H1 (cell line): ENCODE measurements around the gene MRPL54. TPM values are rescaled to one million over a fixed set of nuclear protein-coding genes. Genes with fewer than 3 reads are reported as not detected.
A peak's percentile ranks its signal among the peaks of the same experiment; 100 is the strongest.

ENCODE experiments used
- CTCF ChIA-PET: fragments of 300-600 bp; sonication (Branson Sonifier 250); formaldehyde crosslinking; loops from one replicate; lab custom pipeline; 2021; ENCODE audit not compliant: partially characterized antibody; lab: Charles Lee
- POLR2A ChIA-PET: fragments of 300-600 bp; sonication (Branson Sonifier 250); formaldehyde crosslinking; loops from one replicate; lab custom pipeline; 2021; ENCODE audit warnings: inconsistent platforms; ENCODE audit not compliant: partially characterized antibody; lab: Charles Lee
- DNase-seq, 2 experiments: peaks; one replicate each; pipeline versions ENCODE4 v3.0.0 to v3.0.0-alpha.2; 2010 to 2022; ENCODE audit warnings: low spot score in 2 of 2, low read depth in 1 of 2, mixed read lengths in 1 of 2
- FAIRE-seq: peaks from 2 replicates; lab custom pipeline; 2011; peaks lifted over from hg19 to GRCh38; lab: Jason Lieb, UNC
- H2AFZ ChIP-seq: 2 replicates; pipeline ENCODE4 v1.8.1; 2012; ENCODE audit warnings: low read length, inconsistent platforms
- H2AK5ac ChIP-seq: 2 replicates; pipeline ENCODE4 v1.6.1; 2013; ENCODE audit warnings: low read depth, low read length
- H2BK120ac ChIP-seq: replicated peaks from 2 replicates; pipeline ENCODE3; 2013; ENCODE audit warnings: low read depth, low read length, inconsistent platforms
- H2BK12ac ChIP-seq: 2 replicates; pipeline ENCODE4 v1.6.1; 2013; ENCODE audit warnings: low read depth, low read length
- H2BK15ac ChIP-seq: 2 replicates; pipeline ENCODE4 v1.6.1; 2013; ENCODE audit warnings: low read length
- H2BK20ac ChIP-seq: 2 replicates; pipeline ENCODE4 v1.6.1; 2013; ENCODE audit warnings: low read length
- H2BK5ac ChIP-seq: 2 replicates; pipeline ENCODE4 v1.6.1; 2013; ENCODE audit warnings: low read depth, low read length
- H3K14ac ChIP-seq: 2 replicates; pipeline ENCODE4 v1.6.1; 2013; ENCODE audit warnings: inconsistent platforms; ENCODE audit not compliant: insufficient read length
- H3K18ac ChIP-seq: 2 replicates; pipeline ENCODE4 v1.6.1; 2013; ENCODE audit warnings: low read length; ENCODE audit errors: extremely low read depth
- H3K23ac ChIP-seq: 2 replicates; pipeline ENCODE4 v1.6.1; 2013; ENCODE audit warnings: inconsistent platforms; ENCODE audit not compliant: insufficient read length
- H3K23me2 ChIP-seq: 2 replicates; pipeline ENCODE4 v1.6.1; 2013; ENCODE audit warnings: low read depth, low read length
- H3K27ac ChIP-seq: 2 replicates; pipeline ENCODE4 v1.6.1; 2011; ENCODE audit warnings: low read depth, low read length, inconsistent platforms
- H3K27me3 ChIP-seq, 4 experiments: replicated peaks in 1 of 4; 1 replicate in 1 of 4; 2 replicates in 3 of 4; pipeline versions ENCODE4 v1.6.1 to v1.8.1; 2011 to 2013; ENCODE audit warnings: low read length in 3 of 4, mild to moderate bottlenecking in 3 of 4, inconsistent platforms in 2 of 4, mixed read lengths in 2 of 4, moderate library complexity in 1 of 4; ENCODE audit not compliant: control insufficient read depth in 3 of 4, insufficient read depth in 3 of 4; ENCODE audit errors: extremely low read depth in 1 of 4
- H3K36me3 ChIP-seq, 4 experiments: 2 replicates each; pipeline versions ENCODE4 v1.6.1 to v1.8.1; 2011 to 2013; ENCODE audit warnings: mild to moderate bottlenecking in 4 of 4, low read length in 3 of 4, moderate library complexity in 2 of 4, control low read depth in 1 of 4, inconsistent platforms in 1 of 4; ENCODE audit not compliant: insufficient read depth in 4 of 4, control insufficient read depth in 2 of 4
- H3K4ac ChIP-seq: replicated peaks from 2 replicates; pipeline ENCODE3; 2013; ENCODE audit warnings: low read length, low read depth, mixed read lengths, inconsistent platforms; ENCODE audit not compliant: insufficient read length
- H3K4me1 ChIP-seq, 4 experiments: replicated peaks in 1 of 4; 1 replicate in 1 of 4; 2 replicates in 3 of 4; pipeline versions ENCODE4 v1.6.1 to v1.8.1; 2011 to 2013; ENCODE audit warnings: low read length in 3 of 4, inconsistent platforms in 2 of 4, mixed read lengths in 1 of 4; ENCODE audit not compliant: insufficient read depth in 4 of 4, control insufficient read depth in 3 of 4
- H3K4me2 ChIP-seq, 2 experiments: 2 replicates each; pipeline versions ENCODE4 v1.6.1 to v1.8.1; 2011 to 2013; ENCODE audit warnings: low read depth in 2 of 2, low read length in 2 of 2, control low read depth in 1 of 2, inconsistent platforms in 1 of 2, mild to moderate bottlenecking in 1 of 2; ENCODE audit not compliant: insufficient read depth in 1 of 2
- H3K4me3 ChIP-seq, 4 experiments: fragments of 200-600, 300-600 bp in 1 of 4; sonication (generic), shearing (Covaris generic), sonication (Bioruptor Twin) in 1 of 4; 2 replicates each; pipeline versions ENCODE4 v1.5.1 to v1.8.1; 2011 to 2016; ENCODE audit warnings: low read length in 4 of 4, low read depth in 3 of 4, control low read depth in 2 of 4, inconsistent platforms in 2 of 4, mild to moderate bottlenecking in 2 of 4, mixed read lengths in 1 of 4, moderate library complexity in 1 of 4; ENCODE audit not compliant: insufficient read depth in 2 of 4; ENCODE audit errors: extremely low read depth in 1 of 4
- H3K56ac ChIP-seq: replicated peaks from 2 replicates; pipeline ENCODE3; 2013; ENCODE audit warnings: low read depth, mild to moderate bottlenecking, mixed read lengths, low read length, inconsistent platforms; ENCODE audit not compliant: insufficient read length
- H3K79me1 ChIP-seq: 2 replicates; pipeline ENCODE4 v1.6.1; 2013; ENCODE audit warnings: low read depth, low read length, control low read depth
- H3K79me2 ChIP-seq, 2 experiments: 2 replicates each; pipeline versions ENCODE4 v1.6.1 to v1.8.1; 2012 to 2013; ENCODE audit warnings: low read length in 2 of 2, mild to moderate bottlenecking in 2 of 2, inconsistent platforms in 1 of 2; ENCODE audit not compliant: insufficient read depth in 2 of 2, control insufficient read depth in 1 of 2
- H3K9ac ChIP-seq, 4 experiments: replicated peaks in 1 of 4; 1 replicate in 1 of 4; 2 replicates in 3 of 4; pipeline versions ENCODE4 v1.6.1 to v1.8.1; 2011 to 2013; ENCODE audit warnings: low read depth in 3 of 4, low read length in 3 of 4, control low read depth in 2 of 4, mild to moderate bottlenecking in 2 of 4, moderate library complexity in 2 of 4, inconsistent platforms in 1 of 4; ENCODE audit errors: extremely low read depth in 1 of 4
- H3K9me3 ChIP-seq, 2 experiments: 2 replicates each; pipeline versions ENCODE4 v1.6.1 to v1.8.1; 2012 to 2013; ENCODE audit warnings: mild to moderate bottlenecking in 2 of 2, moderate library complexity in 2 of 2, control low read depth in 1 of 2, inconsistent platforms in 1 of 2, low read depth in 1 of 2, low read length in 1 of 2, mixed read lengths in 1 of 2; ENCODE audit not compliant: insufficient read depth in 2 of 2
- H4K20me1 ChIP-seq, 2 experiments: replicated peaks in 1 of 2; 2 replicates each; pipeline versions ENCODE3 to v1.8.1; 2011 to 2013; ENCODE audit warnings: inconsistent platforms in 2 of 2, low read length in 2 of 2, mild to moderate bottlenecking in 1 of 2; ENCODE audit not compliant: insufficient read depth in 2 of 2, control insufficient read depth in 1 of 2
- H4K5ac ChIP-seq: 2 replicates; pipeline ENCODE4 v1.6.1; 2013; ENCODE audit warnings: low read length, low read depth, mixed read lengths, inconsistent platforms; ENCODE audit not compliant: insufficient read length
- H4K8ac ChIP-seq: 2 replicates; pipeline ENCODE4 v1.8.0; 2013; ENCODE audit warnings: mild to moderate bottlenecking, moderate library complexity, low read length, inconsistent platforms; ENCODE audit not compliant: insufficient read depth; ENCODE audit errors: extremely low read depth
- H4K91ac ChIP-seq: replicated peaks from 2 replicates; pipeline ENCODE3; 2013; ENCODE audit warnings: low read length, mixed read lengths, inconsistent platforms; ENCODE audit not compliant: insufficient read length
- GABPA ChIP-seq: IDR thresholded peaks from 2 replicates; pipeline ENCODE4 v1.6.1; 2011; ENCODE audit warnings: mild to moderate bottlenecking, low read length, moderate library complexity, borderline replicate concordance; ENCODE audit not compliant: insufficient read depth
- HDAC6 ChIP-seq: IDR thresholded peaks from one replicate; pipeline ENCODE4 v1.7.1; 2012; ENCODE audit warnings: low read depth, mild to moderate bottlenecking, inconsistent platforms, low read length, moderate library complexity
- KDM1A ChIP-seq: fragments of 200-600, 300-600 bp; sonication (generic); IDR thresholded peaks from 2 replicates; pipeline ENCODE4 v1.7.1; 2016; ENCODE audit warnings: mild to moderate bottlenecking, low read length, borderline replicate concordance
- POLR2AphosphoS5 ChIP-seq: IDR thresholded peaks from 2 replicates; pipeline ENCODE4 v1.6.1; 2011; ENCODE audit warnings: low read depth, low read length
- RAD21 ChIP-seq, 2 experiments: IDR thresholded peaks in 1 of 2; conservative IDR thresholded peaks in 1 of 2; 2 replicates each; pipeline ENCODE4 v1.6.1; 2011; ENCODE audit warnings: low read depth in 2 of 2, low read length in 2 of 2, improper control_type of control experiment in 1 of 2, inconsistent platforms in 1 of 2, mild to moderate bottlenecking in 1 of 2, moderate library complexity in 1 of 2
- SAP30 ChIP-seq: fragments of 300-600 bp; sonication (generic); IDR thresholded peaks from 2 replicates; pipeline ENCODE4 v1.7.1; 2012; ENCODE audit warnings: low read length, moderate library complexity, mild to moderate bottlenecking, inconsistent platforms; ENCODE audit not compliant: insufficient read depth, insufficient replicate concordance
- SIN3A ChIP-seq, 2 experiments: IDR thresholded peaks in 1 of 2; conservative IDR thresholded peaks in 1 of 2; 2 replicates each; pipeline ENCODE4 v1.6.1; 2011 to 2012; ENCODE audit warnings: low read length in 2 of 2, improper control_type of control experiment in 1 of 2, low read depth in 1 of 2, mild to moderate bottlenecking in 1 of 2
- WGBS, 2 experiments: shearing (Covaris generic) in 1 of 2; methylation state at CpG; one replicate each; pipeline versions ENCODE4 v1.1.6 to v1.1.7; 2013 to 2015; ENCODE audit warnings: low lambda C conversion rate in 2 of 2, mixed read lengths in 2 of 2, inconsistent platforms in 1 of 2, low coverage in 1 of 2, missing lambda C conversion rate in 1 of 2; ENCODE audit not compliant: insufficient replicate concordance in 2 of 2, insufficient coverage in 1 of 2, insufficient read length in 1 of 2; ENCODE audit errors: extremely low coverage in 1 of 2, missing lambda C conversion rate in 1 of 2; 5-methylcytosine and 5-hydroxymethylcytosine counted together
- polyA plus RNA-seq, 7 experiments: library from polyadenylated mRNA; depleted of rRNA in 3 of 7; stranded (reverse) in 5 of 7; unstranded in 2 of 7; fragments of >200 nt in 5 of 7; fragments of 200-250 nt in 2 of 7; gene quantifications; 1 replicate in 5 of 7; 2 replicates in 1 of 7; 4 replicates in 1 of 7; pipeline versions ENCODE4 v1.2.1 to v1.2.3, GENCODE V29; 2011 to 2013; ENCODE audit warnings: missing spikeins in 2 of 7, mixed read lengths in 2 of 7
- total RNA-seq: library from RNA; stranded (reverse); fragmentation: NEBNext Ultra II Directional; extraction: Animal tissue kit (Norgen Biotek cat#: 25700); gene quantifications from 2 replicates; pipeline ENCODE4 v1.2.1, GENCODE V29; 2021

Gene MRPL54
- total and polyA plus RNA-seq, 2 of the 8 experiments (the other 6 are each of a cell fraction or from before 2014, with no cell fraction given): 63.8 to 72.8 TPM

DNA sequence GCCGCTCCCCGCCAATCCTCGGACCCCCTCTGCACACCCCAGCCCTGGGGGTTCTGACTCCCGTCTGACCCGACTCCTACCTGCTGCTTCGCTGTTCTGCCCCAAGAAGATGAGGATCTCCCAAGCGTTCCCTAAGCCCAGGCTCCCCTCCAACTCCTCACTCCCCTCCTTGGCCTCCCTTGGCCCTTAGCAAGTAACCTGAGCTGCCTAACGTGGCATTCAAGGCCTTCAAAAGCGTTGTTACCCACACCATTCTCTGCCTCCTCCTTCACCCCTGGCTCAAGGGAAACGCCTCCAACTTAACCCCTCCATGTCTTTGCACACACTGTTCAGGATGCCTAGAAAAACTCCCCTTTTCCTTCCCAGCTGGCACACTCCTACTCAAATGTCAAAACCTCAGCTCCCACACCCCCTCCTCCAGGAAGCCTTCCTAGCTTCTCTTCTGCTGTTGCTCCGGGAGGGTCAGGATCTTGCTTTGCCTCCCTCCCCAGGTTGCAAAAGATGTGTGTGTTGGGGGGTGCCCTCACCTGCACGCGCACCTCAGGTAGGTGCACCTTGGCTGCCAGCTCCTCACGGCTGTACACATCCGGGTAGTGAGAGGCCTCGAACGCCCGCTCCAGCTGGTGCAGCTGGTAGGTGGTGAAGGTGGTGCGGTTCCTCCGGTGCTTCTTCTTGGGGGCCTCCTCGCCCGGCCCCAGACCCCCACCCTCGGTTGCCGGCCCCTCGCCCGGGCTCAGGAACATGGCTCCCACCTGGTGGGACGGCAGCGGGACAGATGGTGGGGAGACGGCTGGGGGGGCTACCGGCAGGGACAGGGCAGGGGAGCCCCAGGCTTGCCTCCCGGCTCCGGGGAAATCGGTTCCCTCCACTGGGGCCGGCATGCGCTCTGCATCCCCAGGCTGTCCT lies 8.8 kb downstream of the MRPL54 start:
- H3K23ac ChIP-seq: no peak overlapping the region
- 0 out of 2 replicates have a peak, but pooled peaks cover 3% of the 10 kb centered on the region for H3K79me1 ChIP-seq
- no peak overlapping the region for H2BK120ac ChIP-seq
- no peak overlapping the region for H3K56ac ChIP-seq
- H2BK20ac ChIP-seq: 0 out of 2 replicates have a peak overlapping the region, but pooled peaks have one; percentile 32
- TF ChIP-seq POLR2AphosphoS5 (no peak), RAD21 (IDR thresholded peaks at IDR 0.05 in 1 of 2, conservative IDR thresholded peaks at IDR 0.05 in 1 of 2; ENCODE audit: low read depth in 2 of 2, low read length in 2 of 2) (no peak), SIN3A (conservative IDR thresholded peaks at IDR 0.05 in 1 of 2, IDR thresholded peaks at IDR 0.05 in 1 of 2; ENCODE audit: low read depth in 1 of 2, low read length in 2 of 2) (no peak), GABPA (peak; percentile 18; the same call in 1 of the 2 replicates), KDM1A (no peak), SAP30 (no peak), HDAC6 (no peak)
- H3K23me2 ChIP-seq: peaks cover under 1% of the 10 kb centered on the region; the same call in 1 of the 2 replicates
- H3K18ac ChIP-seq: no peak overlapping the region
- DNase-seq (peak in 1 of 2 experiments; percentile 60), FAIRE-seq (no peak)
- no peak overlapping the region for H4K91ac ChIP-seq
- ChIA-PET CTCF (interaction anchor here (0.6 to 3.3 kb wide), 3 partner anchors 12 to 55 kb away, joined by 3 to 17 read pairs (median 3); no protein-coding TSS in a partner anchor), POLR2A (interaction anchor here (0.6 to 3.8 kb wide), 5 partner anchors 8 to 217 kb away, joined by 3 to 23 read pairs (median 4); partner anchors contain the start of genes MRPL54 and NMRK2)
- no peak overlapping the region for H3K14ac ChIP-seq
- no peak overlapping the region for H2AK5ac ChIP-seq
- H3K79me2 ChIP-seq: no peaks in the 10 kb centered on the region
- H4K8ac ChIP-seq: peak overlapping the region; percentile 65
- H3K9ac ChIP-seq: no peak overlapping the region
- no peaks in the 10 kb centered on the region for H3K27me3 ChIP-seq
- peak overlapping the region; percentile 55; the same call in 1 of the 2 replicates for H2BK12ac ChIP-seq
- H3K27ac ChIP-seq: no peak overlapping the region
- H3K36me3 ChIP-seq: peaks cover 0 to 8% (median 3%) of the 10 kb centered on the region in 4 experiments; a peak in 5 of 8 replicates
- H2BK5ac ChIP-seq: peak overlapping the region; percentile 26; the same call in 1 of the 2 replicates
- no peak overlapping the region for H4K5ac ChIP-seq
- 73% methylated on average over 17 of the region's 35 CpGs; no CpG with 5 or more reads in 1 of the 2 experiments for WGBS, 2 experiments
- peaks cover 0 to 8% of the 10 kb centered on the region in 2 experiments for H4K20me1 ChIP-seq
- H2AFZ ChIP-seq: no peak overlapping the region
- no peak overlapping the region for H3K4ac ChIP-seq
- peaks cover 0 to 7% (median 2%) of the 10 kb centered on the region in 4 experiments; a peak in 2 of 7 replicates for H3K4me1 ChIP-seq
- H3K9me3 ChIP-seq: no peaks in the 10 kb centered on the region
- H3K4me2 ChIP-seq: peak overlapping the region in 1 of 2 experiments; percentile 3; a peak in 2 of 4 replicates
- H2BK15ac ChIP-seq: no peak overlapping the region
- no peak overlapping the region for H3K4me3 ChIP-seq
